Measurements from ENCODE around the gene ADARB2. TPM values are rescaled to one million over a fixed set of nuclear protein-coding genes. Genes with fewer than 3 reads are reported as not detected.

The ADARB2 gene
- total RNA-seq, 4 donors from 2014 or later = 0.32 to 1.6 (median 0.80) TPM

DNA sequence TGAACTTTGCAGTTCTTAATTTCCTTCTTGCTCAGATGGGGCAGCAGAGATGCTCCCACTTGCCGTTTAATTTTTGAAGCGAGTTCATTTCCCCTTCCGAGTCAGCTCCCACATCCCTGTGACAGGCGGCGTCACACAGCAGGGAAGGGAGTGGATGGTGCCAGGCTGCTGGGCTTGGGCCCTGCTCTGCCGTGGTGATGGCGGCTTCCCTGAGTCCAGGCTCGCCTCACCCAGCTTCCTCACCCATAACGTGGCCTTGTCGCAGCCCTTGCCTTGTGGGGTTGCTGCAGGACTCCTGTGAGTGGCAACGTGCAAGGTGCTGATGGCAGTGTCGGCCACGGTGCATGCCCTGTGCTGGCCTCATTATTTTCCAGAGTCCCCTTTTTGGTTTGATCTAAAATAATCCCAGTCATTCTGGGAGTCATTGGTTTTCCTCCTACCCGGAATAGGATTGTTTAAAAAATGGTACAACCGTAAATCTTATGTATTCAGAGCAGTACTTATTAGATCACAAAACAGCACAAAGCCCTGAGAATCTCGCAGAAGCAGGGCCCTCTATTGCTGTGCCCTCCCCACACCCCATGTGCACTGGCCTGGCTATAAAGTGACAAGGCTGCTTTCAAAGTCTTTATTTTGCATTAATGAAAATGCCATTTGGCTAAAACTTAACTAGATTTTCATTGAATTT lies 421.1 kb downstream of the ADARB2 start:
- H3K27ac ChIP-seq = no peak overlapping the region
- H3K4me1 ChIP-seq = no peaks in the 10 kb centered on the region
- no peak for DNase-seq (ENCODE audit: low spot score in 2 of 2)
- H3K27me3 ChIP-seq = peaks cover 4% of the 10 kb centered on the region
- no peaks in the 10 kb centered on the region for H3K36me3 ChIP-seq
- 78% methylated on average over 16 of the region's 16 CpGs for WGBS
- TF ChIP-seq POLR2AphosphoS5 (IDR thresholded peaks at IDR 0.05) = no peak
- TF ChIP-seq EP300 (IDR thresholded peaks at IDR 0.05) = no peak
- TF ChIP-seq, protein P1, sequence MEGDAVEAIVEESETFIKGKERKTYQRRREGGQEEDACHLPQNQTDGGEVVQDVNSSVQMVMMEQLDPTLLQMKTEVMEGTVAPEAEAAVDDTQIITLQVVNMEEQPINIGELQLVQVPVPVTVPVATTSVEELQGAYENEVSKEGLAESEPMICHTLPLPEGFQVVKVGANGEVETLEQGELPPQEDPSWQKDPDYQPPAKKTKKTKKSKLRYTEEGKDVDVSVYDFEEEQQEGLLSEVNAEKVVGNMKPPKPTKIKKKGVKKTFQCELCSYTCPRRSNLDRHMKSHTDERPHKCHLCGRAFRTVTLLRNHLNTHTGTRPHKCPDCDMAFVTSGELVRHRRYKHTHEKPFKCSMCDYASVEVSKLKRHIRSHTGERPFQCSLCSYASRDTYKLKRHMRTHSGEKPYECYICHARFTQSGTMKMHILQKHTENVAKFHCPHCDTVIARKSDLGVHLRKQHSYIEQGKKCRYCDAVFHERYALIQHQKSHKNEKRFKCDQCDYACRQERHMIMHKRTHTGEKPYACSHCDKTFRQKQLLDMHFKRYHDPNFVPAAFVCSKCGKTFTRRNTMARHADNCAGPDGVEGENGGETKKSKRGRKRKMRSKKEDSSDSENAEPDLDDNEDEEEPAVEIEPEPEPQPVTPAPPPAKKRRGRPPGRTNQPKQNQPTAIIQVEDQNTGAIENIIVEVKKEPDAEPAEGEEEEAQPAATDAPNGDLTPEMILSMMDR (IDR thresholded peaks at IDR 0.05) = no peak
- TF ChIP-seq POLR2A (IDR thresholded peaks at IDR 0.05) = no peak
- no peak overlapping the region for H3K4me3 ChIP-seq
- no peaks in the 10 kb centered on the region for H3K9me3 ChIP-seq

DNA sequence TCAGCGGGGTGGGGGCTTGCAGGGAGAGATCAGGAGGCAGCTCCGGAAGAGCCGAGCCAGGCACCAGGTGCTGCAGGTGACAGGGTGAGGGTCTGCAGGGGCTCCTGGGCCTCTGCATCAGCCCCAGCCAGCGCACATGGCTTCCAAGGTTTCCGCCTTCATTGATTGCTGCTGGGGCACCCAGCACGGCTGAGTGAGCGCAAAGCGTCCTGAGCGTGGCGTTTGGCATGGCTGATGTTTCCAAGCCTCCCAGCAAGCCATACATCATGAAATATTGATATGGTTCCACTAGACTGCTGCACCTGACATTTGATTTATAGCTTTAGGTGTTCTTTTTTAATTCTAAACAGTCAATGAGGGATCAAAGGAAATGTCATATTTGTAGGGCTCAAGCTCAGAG lies 422.1 kb downstream of the ADARB2 start:
- no peaks in the 10 kb centered on the region for H3K9me3 ChIP-seq
- H3K27me3 ChIP-seq = peaks cover 4% of the 10 kb centered on the region
- no peak overlapping the region for H3K27ac ChIP-seq
- no peaks in the 10 kb centered on the region for H3K4me1 ChIP-seq
- no peaks in the 10 kb centered on the region for H3K36me3 ChIP-seq
- H3K4me3 ChIP-seq = no peak overlapping the region
- 82% methylated on average over 10 of the region's 10 CpGs for WGBS
- TF ChIP-seq EP300 (IDR thresholded peaks at IDR 0.05) = no peak
- TF ChIP-seq, protein P1 (IDR thresholded peaks at IDR 0.05) = no peak
- no peak for DNase-seq (ENCODE audit: low spot score in 2 of 2)

DNA sequence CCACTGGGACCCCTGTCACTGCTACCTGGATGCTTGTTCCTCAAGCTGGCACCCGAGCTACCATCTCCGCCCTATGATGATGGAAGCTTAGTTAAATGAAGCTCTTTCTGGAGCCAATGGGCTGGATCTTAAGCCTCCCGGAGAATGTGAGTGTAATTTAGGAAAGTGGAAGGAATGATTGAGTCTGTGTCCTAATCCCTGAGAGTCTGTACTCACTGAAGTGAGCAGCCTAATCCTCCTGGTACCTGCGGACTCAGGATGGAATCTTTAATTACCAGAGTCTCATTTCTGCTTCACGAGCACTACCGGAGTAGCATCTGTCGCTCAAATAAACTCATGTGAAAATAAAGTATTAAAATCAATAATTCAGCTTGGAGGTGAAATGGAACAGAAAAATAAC lies 425.6 kb downstream of the ADARB2 start:
- WGBS = 89% methylated on average over 7 of the region's 7 CpGs
- H3K27ac ChIP-seq = no peak overlapping the region
- no peak for TF ChIP-seq POLR2A (IDR thresholded peaks at IDR 0.05)
- TF ChIP-seq, protein P1 (IDR thresholded peaks at IDR 0.05) = no peak
- no peak for TF ChIP-seq EP300 (IDR thresholded peaks at IDR 0.05)
- TF ChIP-seq POLR2AphosphoS5 (IDR thresholded peaks at IDR 0.05) = no peak

DNA sequence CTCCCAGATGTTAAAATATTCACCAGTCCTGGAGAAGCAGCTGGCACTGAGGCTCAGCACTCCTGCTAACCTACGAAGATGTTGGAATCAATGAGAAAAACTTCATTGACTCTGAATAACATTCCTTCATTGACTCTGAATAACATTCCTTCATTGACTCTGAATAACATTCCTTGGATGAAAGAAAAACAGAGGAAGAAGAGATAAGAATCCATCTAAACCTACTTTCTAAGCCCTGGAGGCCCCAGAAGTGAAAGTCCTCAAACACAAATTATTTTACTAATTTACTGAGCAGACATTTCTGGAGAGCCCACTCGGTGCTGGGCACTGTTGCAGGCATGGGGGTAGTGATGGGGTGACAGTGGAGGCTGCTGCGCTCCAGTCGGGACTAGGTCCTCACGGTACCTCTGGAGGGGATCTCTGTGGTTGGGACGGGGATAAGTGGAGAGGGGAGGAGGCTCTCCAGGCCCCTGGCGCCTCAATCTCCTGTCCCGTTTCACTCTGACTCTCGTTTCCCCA lies 427.0 kb downstream of the ADARB2 start:
- no peaks in the 10 kb centered on the region for H3K36me3 ChIP-seq
- TF ChIP-seq, protein P1 (IDR thresholded peaks at IDR 0.05) = no peak
- H3K4me1 ChIP-seq = no peaks in the 10 kb centered on the region
- WGBS = 69% methylated on average over 9 of the region's 9 CpGs
- no peaks in the 10 kb centered on the region for H3K9me3 ChIP-seq
- peaks cover 3% of the 10 kb centered on the region for H3K27me3 ChIP-seq
- H3K27ac ChIP-seq = no peak overlapping the region
- H3K4me3 ChIP-seq = no peak overlapping the region
- DNase-seq (ENCODE audit: low spot score in 2 of 2) = peak in 1 of 2 donors; percentile 23

More for the DNA sequence above, 425.6 kb downstream of the ADARB2 start:
- DNase-seq (ENCODE audit: low spot score in 2 of 2) = no peak
- no peaks in the 10 kb centered on the region for H3K9me3 ChIP-seq
- H3K4me1 ChIP-seq = no peaks in the 10 kb centered on the region
- H3K4me3 ChIP-seq = no peak overlapping the region
- peaks cover 4% of the 10 kb centered on the region for H3K27me3 ChIP-seq
- H3K36me3 ChIP-seq = no peaks in the 10 kb centered on the region

DNA sequence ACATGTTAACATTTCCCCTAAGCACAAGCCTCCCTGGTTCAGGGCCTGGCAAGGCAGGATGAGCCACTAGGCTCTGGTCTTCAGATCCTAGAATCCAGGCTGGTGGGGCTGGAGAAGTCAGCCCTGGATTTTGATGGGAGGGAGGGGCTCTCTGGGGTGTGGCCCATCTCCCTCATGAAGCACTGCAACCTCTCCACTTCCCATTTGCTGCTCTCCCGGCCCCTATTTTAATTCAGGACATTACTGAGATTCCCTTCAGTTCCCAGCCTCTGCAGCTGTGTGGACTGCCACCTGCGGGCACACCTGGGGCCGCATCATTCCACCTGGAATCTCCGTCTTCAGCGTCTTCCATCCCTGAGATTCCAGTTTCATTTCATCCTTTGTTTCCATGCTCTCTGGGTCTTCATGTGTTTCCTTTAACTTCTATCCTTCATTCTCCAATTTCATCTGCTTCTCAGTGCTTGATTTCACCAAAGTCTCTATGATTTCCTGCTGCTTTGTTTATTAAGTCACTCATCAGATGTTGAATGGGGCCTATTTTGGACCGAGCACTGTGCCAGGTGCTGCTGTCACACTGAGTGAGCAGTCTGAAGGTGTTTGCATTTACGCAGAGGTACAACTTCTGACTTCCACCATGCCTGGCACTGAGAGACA lies 427.6 kb downstream of the ADARB2 start:
- TF ChIP-seq POLR2A (IDR thresholded peaks at IDR 0.05) (no peak), EP300 (IDR thresholded peaks at IDR 0.05) (no peak), POLR2AphosphoS5 (IDR thresholded peaks at IDR 0.05) (no peak)
- TF ChIP-seq, protein P1 (IDR thresholded peaks at IDR 0.05) = no peak
- no peak overlapping the region for H3K4me3 ChIP-seq
- 79% methylated on average over 7 of the region's 7 CpGs for WGBS
- no peak overlapping the region for H3K27ac ChIP-seq
- H3K9me3 ChIP-seq = no peaks in the 10 kb centered on the region
- H3K4me1 ChIP-seq = no peaks in the 10 kb centered on the region
- H3K27me3 ChIP-seq = no peaks in the 10 kb centered on the region
- peak in 1 of 2 donors; percentile 43 for DNase-seq (ENCODE audit: low spot score in 2 of 2)
- no peaks in the 10 kb centered on the region for H3K36me3 ChIP-seq

Measured in suprapubic skin (tissue), 4 donors.